ENCODE measurements around the gene IMPA2.

DNA sequence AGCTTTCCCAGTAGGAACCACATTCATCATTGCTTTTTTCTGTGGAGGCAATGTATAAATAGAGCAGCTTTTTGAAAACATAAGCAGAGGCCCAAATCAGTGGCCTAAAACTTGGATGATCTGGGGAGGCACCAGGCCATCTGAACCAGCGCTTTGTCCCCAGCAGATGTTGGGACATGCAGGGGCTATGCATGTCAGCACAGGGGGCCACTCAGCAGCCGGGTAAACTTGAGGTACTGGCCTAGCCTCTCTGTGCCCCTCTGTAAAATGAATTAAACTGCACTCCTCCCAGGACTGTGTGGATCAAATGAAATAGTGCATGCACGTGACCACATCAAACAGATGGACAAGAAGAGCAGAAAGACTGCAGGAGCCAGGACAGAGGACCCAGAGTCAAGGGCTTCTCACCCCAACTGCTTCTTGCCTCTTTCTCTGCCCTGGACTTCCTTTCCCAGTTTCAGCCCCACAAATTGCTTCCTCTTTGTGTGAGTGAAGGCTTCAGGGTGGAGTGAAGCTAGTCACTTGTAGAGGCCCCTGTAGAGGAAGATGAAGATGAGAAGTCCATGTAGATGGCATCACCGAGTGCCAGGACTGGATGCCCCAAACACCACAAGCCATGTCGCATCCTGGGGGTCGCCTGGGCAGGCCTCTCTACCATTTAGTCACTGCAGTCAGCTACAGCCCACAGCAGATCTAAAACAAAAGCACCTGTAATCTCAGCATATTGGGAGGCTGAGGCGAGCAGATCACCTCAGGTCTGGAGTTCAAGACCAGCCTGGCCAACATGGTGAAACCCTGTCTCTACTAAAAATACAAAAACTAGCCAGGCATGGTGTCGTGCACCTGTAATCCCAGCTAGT, 53.2 kb downstream of the IMPA2 start:
- TF ChIP-seq GATA2 (IDR thresholded peaks at IDR 0.05; ENCODE audit: low read depth, low read length): no peak
- TF ChIP-seq GATA3 (IDR thresholded peaks at IDR 0.05; ENCODE audit: low read depth, low read length): no peak

All from SH-SY5Y (cell line).